SKM-1 (cell line): ENCODE data around the gene HOXC10.

Experiments
- DNase-seq: peaks from one replicate; lab custom pipeline; 2025; ENCODE audit not compliant: unreplicated experiment; lab: John Stamatoyannopoulos, UW

Gene HOXC10

GRCh38 chr12:53950789-53951576 lies 34.0 kb upstream of the HOXC10 start:
- no peak for DNase-seq

GRCh38 chr12:53951577-53952334 lies 33.2 kb upstream of the HOXC10 start:
- no peak for DNase-seq

DNA sequence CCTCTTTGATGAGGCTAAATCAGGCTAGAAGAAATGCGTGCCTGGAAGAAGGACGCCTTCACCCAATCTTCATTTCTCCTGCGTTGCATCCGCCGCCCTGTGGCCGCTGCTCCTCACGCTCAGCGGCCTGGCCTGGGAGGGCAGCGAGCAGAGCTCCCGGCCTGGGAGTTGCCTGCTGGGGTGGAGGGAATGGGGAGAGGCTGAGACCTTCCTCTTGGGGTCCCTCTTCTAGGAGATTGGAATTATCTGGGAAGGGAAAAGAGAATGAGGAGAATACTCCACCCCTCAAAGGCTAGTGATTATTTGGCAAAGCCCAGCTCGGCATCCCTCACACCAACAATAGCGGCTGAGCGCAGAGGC lies 32.6 kb upstream of the HOXC10 start:
- no peak for DNase-seq

DNA sequence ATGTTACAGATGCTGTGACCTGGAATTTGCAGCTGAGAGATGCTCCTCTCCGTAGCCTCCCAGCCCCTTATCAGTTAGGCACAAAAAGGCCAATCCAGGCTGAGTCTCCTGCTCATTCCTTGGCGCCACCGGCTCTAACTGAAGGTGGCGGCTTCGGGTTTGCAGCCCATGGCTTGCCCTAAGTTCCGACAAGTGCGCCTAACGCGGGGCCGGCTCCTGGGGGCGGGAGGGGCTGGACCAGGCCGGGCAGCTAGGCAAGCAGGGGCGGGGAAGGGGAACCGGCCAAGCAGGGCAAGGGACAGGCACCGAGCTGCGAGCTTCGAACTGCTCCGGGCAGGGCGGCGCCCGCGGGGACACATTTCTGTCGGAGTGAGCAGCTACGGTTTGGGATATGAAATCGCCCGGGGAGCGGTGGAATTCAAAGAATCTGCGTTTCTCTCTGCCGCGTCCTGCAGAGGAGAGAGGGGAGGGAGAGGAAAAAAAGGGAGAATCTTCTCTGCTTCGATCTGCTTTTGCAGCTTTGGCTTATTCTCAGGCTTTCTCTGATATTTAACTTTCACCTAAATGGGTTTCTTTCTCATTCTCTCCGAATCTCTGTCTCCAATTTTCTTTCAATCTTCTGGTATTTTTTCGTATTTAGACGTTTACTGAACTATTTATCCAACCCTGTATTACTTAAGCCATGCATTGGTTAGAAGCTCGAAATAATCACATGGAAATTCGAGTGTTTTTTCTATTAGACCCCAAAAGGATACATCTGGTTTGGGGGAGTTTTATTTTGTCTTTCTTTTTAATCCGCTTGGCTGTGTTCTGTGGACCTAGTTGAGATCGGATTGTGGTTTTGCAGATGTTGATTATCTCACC lies 31.8 kb upstream of the HOXC10 start:
- no peak for DNase-seq

- no peak for DNase-seq
Observed at GRCh38 chr12:53953831-53954693, 30.9 kb upstream of the HOXC10 start.

DNA sequence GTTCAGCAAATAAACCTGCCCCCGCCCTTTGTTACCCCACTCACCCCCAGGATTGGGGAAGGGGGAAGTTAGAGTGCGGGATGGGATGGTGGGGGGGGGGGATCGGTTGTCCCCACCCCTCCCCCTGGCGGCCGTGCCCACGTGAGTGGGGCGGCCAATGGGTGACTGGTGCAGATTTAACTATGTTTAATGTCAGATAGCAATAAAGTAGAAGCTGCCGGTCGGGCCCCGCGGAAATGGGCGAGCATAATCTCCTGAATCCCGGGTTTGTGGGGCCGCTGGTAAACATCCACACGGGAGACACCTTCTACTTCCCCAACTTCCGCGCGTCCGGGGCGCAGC lies 30.3 kb upstream of the HOXC10 start, which contains the start of gene HOXC12:
HOXC12 (plus strand) TSS at position 210 of the 342 bp plus-strand sequence; CDS start at position 237, 27 bp downstream.
- no peak for DNase-seq

DNA sequence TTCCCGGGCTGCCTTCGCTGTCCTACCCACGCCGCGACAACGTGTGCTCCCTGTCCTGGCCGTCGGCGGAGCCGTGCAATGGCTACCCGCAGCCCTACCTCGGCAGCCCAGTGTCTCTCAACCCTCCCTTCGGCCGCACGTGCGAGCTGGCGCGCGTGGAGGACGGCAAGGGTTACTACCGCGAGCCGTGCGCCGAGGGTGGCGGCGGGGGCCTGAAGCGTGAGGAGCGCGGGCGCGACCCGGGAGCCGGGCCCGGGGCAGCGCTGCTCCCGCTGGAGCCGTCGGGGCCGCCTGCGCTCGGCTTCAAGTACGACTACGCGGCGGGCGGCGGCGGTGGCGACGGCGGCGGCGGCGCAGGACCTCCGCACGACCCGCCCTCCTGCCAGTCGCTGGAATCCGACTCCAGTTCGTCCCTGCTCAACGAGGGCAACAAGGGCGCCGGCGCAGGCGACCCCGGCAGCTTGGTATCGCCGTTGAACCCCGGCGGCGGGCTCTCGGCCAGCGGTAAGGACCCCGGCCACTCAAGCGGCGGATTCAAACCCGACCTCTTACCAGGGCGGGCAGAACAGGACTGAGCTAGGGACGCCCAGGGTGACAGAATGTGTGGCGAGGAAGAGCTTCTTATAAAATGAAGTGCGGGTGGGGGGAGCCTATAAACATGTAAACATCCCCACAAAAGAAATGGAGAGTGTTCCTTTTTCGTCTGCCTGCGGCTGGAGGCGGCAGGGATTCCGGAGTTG lies 29.7 kb upstream of the HOXC10 start:
- DNase-seq, result no peak

DNA sequence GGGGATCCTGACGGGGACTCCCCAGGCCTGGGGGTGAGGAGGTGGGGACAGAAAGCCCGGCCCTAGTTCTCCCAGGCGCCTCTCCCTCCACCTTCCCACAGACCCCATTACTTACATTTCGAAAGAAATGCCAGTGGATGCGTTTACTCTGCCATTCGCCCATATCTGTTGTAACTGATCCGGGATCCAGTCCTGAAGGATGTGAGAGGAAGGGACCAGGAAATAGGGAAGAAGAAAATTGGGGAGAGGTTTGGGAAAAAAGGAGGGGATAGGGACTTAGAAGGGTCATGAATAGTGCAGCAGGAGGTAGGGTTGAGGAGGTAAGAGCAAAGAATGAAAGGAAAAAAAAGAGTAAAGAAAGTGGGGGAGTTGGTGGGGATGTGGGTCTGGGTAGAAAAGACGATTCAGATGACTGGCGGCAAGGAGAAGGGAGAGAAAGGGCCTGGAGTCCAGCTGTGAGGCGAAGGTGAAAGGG lies 29.1 kb upstream of the HOXC10 start:
- no peak for DNase-seq

DNA sequence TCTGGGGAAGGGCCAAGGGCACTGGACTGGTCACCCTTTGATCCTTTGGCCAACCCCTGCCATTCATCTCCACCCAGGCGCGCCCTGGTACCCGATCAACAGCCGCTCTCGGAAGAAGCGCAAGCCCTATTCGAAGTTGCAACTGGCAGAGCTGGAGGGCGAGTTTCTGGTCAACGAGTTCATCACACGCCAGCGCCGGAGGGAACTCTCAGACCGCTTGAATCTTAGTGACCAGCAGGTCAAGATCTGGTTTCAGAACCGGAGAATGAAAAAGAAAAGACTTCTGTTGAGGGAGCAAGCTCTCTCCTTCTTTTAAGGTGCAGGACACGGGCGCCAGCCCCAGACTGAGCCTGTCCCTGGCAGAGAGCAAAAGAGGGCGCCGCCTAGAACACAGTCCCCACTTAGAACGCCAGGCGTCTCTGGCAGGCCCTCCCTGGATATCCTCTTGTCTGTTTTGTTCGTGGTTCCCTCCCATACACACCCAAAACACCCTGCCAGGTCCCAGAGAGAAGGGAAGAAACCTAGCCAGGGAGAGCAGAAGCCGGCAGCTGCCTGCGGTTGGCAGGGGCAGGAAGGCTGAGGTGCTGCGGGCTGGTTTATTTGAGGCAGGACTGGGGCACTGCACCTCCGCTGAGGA lies 28.6 kb upstream of the HOXC10 start:
- DNase-seq, result no peak

DNA sequence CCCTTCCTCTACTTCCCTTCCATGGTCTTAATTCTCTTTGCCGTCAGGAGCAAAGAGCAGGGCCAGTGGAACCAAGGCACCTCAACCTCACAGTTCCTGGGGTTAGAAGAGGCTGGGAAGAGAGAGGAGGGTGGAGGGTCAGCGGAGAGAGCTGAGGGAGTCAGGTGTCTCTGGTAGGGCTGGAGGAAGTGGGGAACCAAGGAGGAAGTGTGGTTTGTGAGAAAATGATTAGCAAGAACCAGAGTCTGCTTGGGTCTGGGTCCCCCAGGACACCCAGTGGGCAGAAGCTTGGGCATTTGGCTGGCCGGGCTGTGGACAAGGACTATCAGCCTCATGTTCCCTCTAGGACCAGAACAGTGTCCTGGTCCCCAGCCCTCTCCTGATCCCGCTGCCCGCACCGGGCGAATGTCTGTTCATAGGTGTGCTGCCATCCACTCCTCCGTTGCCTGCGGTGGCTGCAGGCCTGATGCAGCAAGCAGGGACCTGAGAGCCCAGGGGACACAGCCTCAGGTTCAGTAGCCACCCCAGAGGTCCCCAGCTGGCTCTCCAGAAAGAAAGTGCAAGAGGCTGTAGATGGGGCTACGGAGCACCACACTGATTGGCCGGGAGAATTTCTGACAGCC lies 27.9 kb upstream of the HOXC10 start:
- DNase-seq, result no peak

DNA sequence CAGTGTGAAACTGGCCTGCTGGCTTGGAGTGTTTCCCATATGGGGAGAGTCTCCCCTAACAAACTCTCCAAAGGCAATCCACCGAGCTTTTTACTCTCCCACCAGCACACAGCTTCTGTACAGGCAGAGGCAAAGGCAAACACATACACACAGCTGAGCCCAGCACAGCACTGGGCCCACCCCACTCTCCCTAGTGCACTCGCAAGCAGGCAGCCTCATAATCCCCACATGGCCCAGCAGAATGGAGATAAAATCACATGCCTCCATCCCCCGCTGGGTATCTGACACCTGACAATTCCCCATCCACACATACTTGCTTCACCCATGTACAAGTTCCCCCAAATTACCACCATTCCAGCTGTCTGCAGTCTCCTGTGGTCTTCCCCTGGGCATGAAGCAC lies 26.8 kb upstream of the HOXC10 start:
- DNase-seq, result no peak

- no peak for DNase-seq
Observed at GRCh38 chr12:53959314-53959713, 25.6 kb upstream of the HOXC10 start.

GRCh38 chr12:53960187-53961024 lies 24.5 kb upstream of the HOXC10 start:
- no peak for DNase-seq

DNA sequence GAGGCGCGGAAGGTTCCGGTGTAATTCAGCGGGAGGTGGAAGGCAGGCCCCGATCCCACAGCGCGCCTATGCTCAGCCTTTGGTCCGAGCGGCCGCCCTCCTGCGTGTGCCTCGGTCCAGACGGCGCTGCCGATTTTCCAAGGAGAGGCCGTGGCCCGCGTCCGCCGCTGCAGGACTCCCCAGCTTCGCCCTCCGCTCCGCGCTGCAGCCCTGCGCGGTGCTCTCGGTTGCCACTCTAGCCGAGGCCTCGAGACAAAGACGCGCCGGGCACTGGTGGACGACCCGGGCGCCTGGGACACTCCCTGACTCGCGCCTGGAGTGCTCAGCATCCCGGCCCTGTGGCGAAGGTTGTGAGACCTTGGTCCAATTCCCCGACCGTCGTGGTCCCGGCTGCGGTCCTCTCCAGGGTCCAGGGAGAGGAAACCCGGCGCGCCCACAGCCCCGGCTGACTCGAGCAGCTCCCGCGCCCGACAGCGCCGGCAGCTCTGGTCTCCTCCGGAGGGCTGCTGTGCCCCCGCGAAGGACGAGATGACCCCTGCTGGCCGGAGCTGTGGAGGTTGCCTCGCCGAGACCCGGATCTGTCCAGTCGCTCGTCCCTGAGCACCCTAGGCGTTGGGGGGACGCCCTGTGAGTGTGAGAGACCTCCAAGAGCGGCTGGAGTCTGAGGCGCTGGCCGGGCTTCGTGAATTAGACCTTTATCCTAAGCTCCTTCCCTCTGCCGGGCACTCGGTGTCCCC lies 23.8 kb upstream of the HOXC10 start:
- no peak for DNase-seq

DNA sequence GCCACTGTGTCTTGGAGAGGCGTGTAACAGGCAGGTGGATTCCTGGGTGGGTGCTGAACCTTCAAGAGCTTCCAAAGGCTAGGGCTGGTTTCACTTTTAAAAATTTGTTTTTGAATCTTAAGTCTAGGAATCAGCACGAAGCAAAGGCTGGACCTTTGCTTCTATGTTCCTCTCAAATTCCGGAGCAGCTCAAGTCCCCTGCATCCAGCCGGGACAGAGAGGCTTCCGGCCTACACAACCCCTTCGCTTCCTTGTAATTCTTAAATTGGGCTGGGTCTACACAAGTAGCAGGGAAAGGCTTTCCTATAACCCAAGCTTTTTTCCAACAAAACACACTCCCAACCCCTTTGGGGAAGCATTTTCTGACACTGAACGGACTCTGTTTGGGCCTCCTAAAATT lies 21.9 kb upstream of the HOXC10 start:
- DNase-seq, result no peak

GRCh38 chr12:53963434-53964314 lies 21.3 kb upstream of the HOXC10 start:
- DNase-seq, result no peak
